Prostate gland (tissue), 2 donors: ENCODE results near the gene TBL3.

ENCODE experiments used
- CTCF ChIP-seq, 4 experiments: fragments of 200-600 bp in 2 of 4; fragments of 450-650 bp in 2 of 4; sonication (generic) in 2 of 4; IDR thresholded peaks; 1 replicate in 3 of 4; 2 replicates in 1 of 4; pipeline ENCODE4 v1.5.1; 2016 to 2019; ENCODE audit warnings: antibody characterized with exemption in 4 of 4, mild to moderate bottlenecking in 2 of 4, moderate library complexity in 2 of 4
- POLR2A ChIP-seq: fragments of 450-650 bp; IDR thresholded peaks from one replicate; pipeline ENCODE4 v1.6.1; 2016; ENCODE audit warnings: antibody characterized with exemption, mild to moderate bottlenecking
- POLR2AphosphoS5 ChIP-seq: sonication (generic); formaldehyde crosslinking; IDR thresholded peaks from one replicate; pipeline ENCODE4 v1.6.1; 2017; ENCODE audit warnings: antibody characterized with exemption

- no peak for TF ChIP-seq CTCF (IDR thresholded peaks at IDR 0.05)
- no peak for TF ChIP-seq POLR2AphosphoS5
- no peak for TF ChIP-seq POLR2A
Measured at GRCh38 chr16:1985466-1986150, 13.8 kb downstream of the TBL3 start.
